Camera-type eye (tissue), 1 donor: ENCODE results near the gene OR8U1. TPM values are rescaled to one million over a fixed set of nuclear protein-coding genes. Genes with fewer than 3 reads are reported as not detected.

Experiments
- total RNA-seq: library from RNA; depleted of rRNA; stranded (reverse); fragments of >200 nt; gene quantifications from one replicate; pipeline ENCODE4 v1.2.3, GENCODE V29; 2014

OR8U1 gene
- not detected for total RNA-seq

GRCh38 chr11:56375324-56375723, at the start of gene OR8U1:
Gene OR8U1 (plus strand): TSS chr11:56375624. CDS start chr11:56375624, 0 bp downstream.

GRCh38 chr11:56345739-56346138, 29.7 kb upstream of the OR8U1 start, which contains the start of gene OR8K1:
Gene OR8K1 (plus strand): TSS chr11:56346039. CDS start chr11:56346039, 0 bp downstream.

GRCh38 chr11:56353991-56354390, 21.4 kb upstream of the OR8U1 start, which contains the start of gene OR8J1:
Gene OR8J1 (plus strand): TSS chr11:56354291. CDS start chr11:56360247, 5,956 bp downstream.

GRCh38 chr11:56412396-56412795, 37.0 kb downstream of the OR8U1 start, which contains the start of gene OR5AL1:
Gene OR5AL1 (plus strand): TSS chr11:56412696.

Other genes starting within 250 kb of the OR8U1 start
- gene OR8J3, start 235.4 kb upstream of the OR8U1 start, total RNA-seq = not detected
- gene OR8K5, start 215.3 kb upstream of the OR8U1 start, total RNA-seq = not detected
- not detected for gene OR5J2, start 199.0 kb upstream of the OR8U1 start, total RNA-seq
- not detected for gene OR5T2, start 141.4 kb upstream of the OR8U1 start, total RNA-seq
- gene OR5T3, start 123.4 kb upstream of the OR8U1 start, total RNA-seq = not detected
- not detected for gene OR5T1, start 101.5 kb upstream of the OR8U1 start, total RNA-seq
- not detected for gene OR8H1, start 83.4 kb upstream of the OR8U1 start, total RNA-seq
- gene OR8K3, start 60.5 kb upstream of the OR8U1 start, total RNA-seq = not detected
- not detected for gene OR8K1, start 29.6 kb upstream of the OR8U1 start, total RNA-seq
- not detected for gene OR8J1, start 21.3 kb upstream of the OR8U1 start, total RNA-seq
- not detected for gene OR5AL1, start 37.1 kb downstream of the OR8U1 start, total RNA-seq
- not detected for gene OR5M3, start 97.7 kb downstream of the OR8U1 start, total RNA-seq
- gene OR5M8, start 115.7 kb downstream of the OR8U1 start, total RNA-seq = not detected
- not detected for gene OR5M11, start 167.6 kb downstream of the OR8U1 start, total RNA-seq
- gene OR5M10, start 202.1 kb downstream of the OR8U1 start, total RNA-seq = not detected
- gene OR5M1, start 239.2 kb downstream of the OR8U1 start, total RNA-seq = not detected